ENCODE data around the gene ZNF846.
"Not testable (repeated sequence)": the region's sequence is repeated elsewhere in the genome, so short reads cannot be mapped to it uniquely, and the experiment has no call there.

The ZNF846 gene

DNA sequence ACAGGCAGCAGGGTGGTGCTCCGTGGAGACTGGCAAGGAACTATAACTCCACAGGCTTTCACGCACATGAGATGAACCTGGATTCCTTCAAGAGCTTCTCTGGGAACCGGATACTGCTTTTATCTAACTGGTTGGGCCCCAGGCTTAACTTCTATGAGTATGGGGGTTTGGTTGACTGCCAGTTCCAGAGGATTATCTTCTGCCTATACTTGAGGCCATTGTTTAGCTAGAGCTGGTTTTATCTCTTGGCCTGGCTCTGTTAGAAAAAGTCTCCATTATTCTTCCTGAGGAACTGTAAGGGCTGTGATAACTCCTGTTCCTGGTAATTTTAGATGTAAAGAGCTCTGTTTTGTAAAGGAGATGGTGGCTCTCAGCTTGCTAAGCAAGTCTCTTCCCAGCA lies 40.9 kb downstream of the ZNF846 start:
- Histone ChIP-seq H3K4me3 (no peak overlapping the region), H3K27ac (no peak overlapping the region)
- DNase-seq (ENCODE audit: low spot score) = no peak
- no peak for TF ChIP-seq CTCF (IDR thresholded peaks at IDR 0.05)

DNA sequence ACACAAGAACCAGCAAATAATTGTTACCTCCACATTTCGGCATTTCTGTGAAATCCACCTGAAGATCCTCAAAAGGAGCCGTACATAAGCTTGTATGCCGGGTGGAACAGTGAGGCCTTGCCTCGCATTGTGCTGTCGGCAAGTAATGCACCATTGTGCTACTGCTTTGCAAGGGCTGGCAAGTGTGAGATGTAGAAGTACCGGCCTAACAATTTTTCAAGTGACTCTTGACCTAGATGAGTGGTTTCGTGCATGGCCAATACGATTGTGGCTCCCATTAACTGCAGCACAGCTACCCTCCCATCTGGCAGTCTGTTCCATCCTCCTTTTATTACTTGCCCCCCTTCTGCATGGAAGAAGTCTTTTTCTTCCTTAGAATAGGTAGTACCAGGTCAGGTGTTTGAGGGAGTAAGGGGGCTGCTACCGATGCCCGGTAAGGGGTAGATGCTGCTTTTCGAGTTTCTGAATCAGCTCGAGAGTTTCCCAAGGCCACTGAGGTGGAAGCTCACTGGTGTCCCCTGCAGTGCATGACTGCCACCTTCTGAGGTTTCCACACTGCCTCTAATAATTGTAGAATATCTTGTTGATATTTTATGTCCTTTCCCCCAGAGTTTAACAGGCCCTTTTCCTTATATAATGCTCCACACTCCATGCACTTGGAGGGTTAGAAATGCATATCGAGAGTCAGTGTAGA lies 42.9 kb downstream of the ZNF846 start:
- DNase-seq (ENCODE audit: low spot score); H3K27ac ChIP-seq; H3K4me3 ChIP-seq: not testable (repeated sequence)

GRCh38 chr19:9724157-9724556 lies 44.4 kb downstream of the ZNF846 start:
- no peak for DNase-seq (ENCODE audit: low spot score)
- Histone ChIP-seq H3K27ac (no peak overlapping the region), H3K4me3 (no peak overlapping the region)
- no peak for TF ChIP-seq CTCF (IDR thresholded peaks at IDR 0.05)

DNA sequence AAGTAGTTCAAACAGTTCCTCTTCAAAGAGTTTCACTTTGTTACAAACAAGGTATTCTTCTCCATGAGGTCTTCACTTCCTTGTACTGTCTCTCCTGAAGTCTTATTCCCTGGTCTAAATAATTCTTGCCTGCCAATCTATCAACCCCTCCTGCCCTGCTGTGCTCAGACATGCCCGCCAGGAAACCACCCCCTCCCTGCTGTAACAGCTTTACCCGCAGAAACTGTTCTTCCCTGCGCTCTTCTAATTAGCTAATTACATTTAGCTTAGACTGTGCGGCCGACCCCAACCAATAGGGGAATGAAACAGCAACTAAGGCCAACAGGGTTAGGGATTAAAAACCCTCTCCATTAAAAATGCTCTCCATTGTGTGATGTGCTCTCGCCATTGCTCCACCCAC lies 46.7 kb downstream of the ZNF846 start:
- peak overlapping the region in 1 of 2 donors; percentile 47 for H3K27ac ChIP-seq
- no peak overlapping the region for H3K4me3 ChIP-seq
- DNase-seq (ENCODE audit: low spot score) = no peak
- no peak for TF ChIP-seq CTCF (IDR thresholded peaks at IDR 0.05)

GRCh38 chr19:9720541-9720940 lies 48.0 kb downstream of the ZNF846 start:
- Histone ChIP-seq H3K4me3 (no peak overlapping the region), H3K27ac (no peak overlapping the region)
- TF ChIP-seq CTCF (IDR thresholded peaks at IDR 0.05) = no peak
- no peak for DNase-seq (ENCODE audit: low spot score)

GRCh38 chr19:9711815-9712214 lies 56.7 kb downstream of the ZNF846 start:
- DNase-seq (ENCODE audit: low spot score) = no peak
- TF ChIP-seq CTCF (IDR thresholded peaks at IDR 0.05) = no peak
- Histone ChIP-seq H3K4me3 (no peak overlapping the region), H3K27ac (no peak overlapping the region)

DNA sequence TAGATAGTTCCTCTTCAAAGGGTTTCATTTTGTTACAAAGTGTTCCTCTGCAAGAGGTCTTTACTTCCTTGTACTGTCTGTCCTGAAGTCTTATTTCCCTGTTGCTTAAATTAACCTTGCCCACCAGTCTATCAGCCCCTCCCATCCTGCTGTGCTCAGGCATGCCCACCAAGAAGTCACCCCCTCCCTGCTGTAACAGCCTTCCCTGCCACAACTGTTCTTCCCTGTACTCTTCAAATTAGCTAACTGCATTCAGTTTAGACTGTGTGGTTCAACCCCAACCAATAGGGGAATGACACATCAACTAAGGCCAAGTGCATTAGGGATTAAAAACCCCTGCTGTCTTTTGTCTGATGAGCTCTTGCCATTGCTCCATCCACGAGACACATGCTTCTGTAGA lies 59.2 kb downstream of the ZNF846 start:
- no peak for DNase-seq (ENCODE audit: low spot score)
- Histone ChIP-seq H3K27ac (peak overlapping the region in 1 of 2 donors; percentile 71), H3K4me3 (no peak overlapping the region)
- no peak for TF ChIP-seq CTCF (IDR thresholded peaks at IDR 0.05)

Measured in coronary artery (tissue), 2 donors.